Keratinocyte (primary cell): ENCODE results near the gene CCDC85C. TPM values are rescaled to one million over a fixed set of nuclear protein-coding genes. Genes with fewer than 3 reads are reported as not detected.

Experiments
- DNase-seq: peaks from one replicate; pipeline ENCODE4 v3.0.0-alpha.2; 2011; ENCODE audit warnings: low read depth, missing footprints, low spot score
- FAIRE-seq: peaks from 2 replicates; lab custom pipeline; 2011; peaks lifted over from hg19 to GRCh38; lab: Jason Lieb, UNC
- H2AFZ ChIP-seq: 2 replicates; pipeline ENCODE4 v1.6.0; 2012; ENCODE audit warnings: low read length, control low read depth, inconsistent platforms; ENCODE audit not compliant: control insufficient read depth
- H3K27ac ChIP-seq: 2 replicates; pipeline ENCODE4 v1.5.1; 2011; ENCODE audit warnings: low read length; ENCODE audit not compliant: control insufficient read depth, insufficient read depth
- H3K27me3 ChIP-seq: 3 replicates; pipeline ENCODE4 v1.6.0; 2011; ENCODE audit warnings: low read length; ENCODE audit not compliant: control insufficient read depth, insufficient read depth; ENCODE audit errors: extremely low read depth
- H3K36me3 ChIP-seq, 2 experiments: 2 replicates in 1 of 2; 3 replicates in 1 of 2; pipeline ENCODE4 v1.5.1; 2011; ENCODE audit warnings: low read length in 2 of 2, mild to moderate bottlenecking in 1 of 2; ENCODE audit not compliant: control insufficient read depth in 2 of 2, insufficient read depth in 2 of 2; ENCODE audit errors: extremely low read depth in 1 of 2
- H3K4me1 ChIP-seq: 3 replicates; pipeline ENCODE4 v1.5.1; 2011; ENCODE audit warnings: low read length; ENCODE audit not compliant: control insufficient read depth, insufficient read depth; ENCODE audit errors: extremely low read depth
- H3K4me2 ChIP-seq: 3 replicates; pipeline ENCODE4 v1.6.0; 2011; ENCODE audit warnings: low read depth, low read length; ENCODE audit not compliant: control insufficient read depth, insufficient read depth; ENCODE audit errors: extremely low read depth
- H3K4me3 ChIP-seq, 3 experiments: fragments of 200-600 bp in 1 of 3; sonication (generic) in 1 of 3; 2 replicates in 2 of 3; 3 replicates in 1 of 3; pipeline ENCODE4 v1.5.1; 2011 to 2016; ENCODE audit warnings: low read length in 3 of 3, mild to moderate bottlenecking in 3 of 3, control low read depth in 2 of 3, inconsistent platforms in 1 of 3, low read depth in 1 of 3, mixed read lengths in 1 of 3, mixed run types in 1 of 3, moderate library complexity in 1 of 3; ENCODE audit not compliant: control insufficient read depth in 2 of 3, insufficient read depth in 2 of 3; ENCODE audit errors: extremely low read depth in 1 of 3
- H3K79me2 ChIP-seq: 2 replicates; pipeline ENCODE4 v1.6.0; 2012; ENCODE audit warnings: low read length; ENCODE audit not compliant: control insufficient read depth, insufficient read depth
- H3K9ac ChIP-seq: 3 replicates; pipeline ENCODE4 v1.6.0; 2011; ENCODE audit warnings: low read length; ENCODE audit not compliant: control insufficient read depth, insufficient read depth; ENCODE audit errors: extremely low read depth
- H3K9me1 ChIP-seq: 3 replicates; pipeline ENCODE4 v1.6.0; 2011; ENCODE audit warnings: low read length; ENCODE audit not compliant: control insufficient read depth, insufficient read depth; ENCODE audit errors: extremely low read depth
- H3K9me3 ChIP-seq: 2 replicates; pipeline ENCODE4 v1.5.1; 2012; ENCODE audit warnings: low read depth, low read length; ENCODE audit not compliant: control insufficient read depth
- H4K20me1 ChIP-seq: 3 replicates; pipeline ENCODE4 v1.6.0; 2011; ENCODE audit warnings: low read length; ENCODE audit not compliant: control insufficient read depth, insufficient read depth; ENCODE audit errors: extremely low read depth
- EZH2 ChIP-seq: IDR thresholded peaks from one replicate; pipeline ENCODE4 v1.6.1; 2012; ENCODE audit warnings: inconsistent platforms, mild to moderate bottlenecking, low read length, moderate library complexity
- dilution Hi-C: fragments of 300-500 bp; cut with MboI; formaldehyde crosslinking; loops from one replicate; pipeline ENCODE4 v1.7.0; 2020; ENCODE audit warnings: low sequenced_read_pairs; ENCODE audit not compliant: extremely low pct_ligation_motif_present
- polyA plus RNA-seq, 5 experiments: library from polyadenylated mRNA; depleted of rRNA in 3 of 5; stranded (reverse) in 3 of 5; stranded (forward) in 1 of 5; unstranded in 1 of 5; fragments of >200 nt; gene quantifications; 1 replicate in 1 of 5; 2 replicates in 3 of 5; 3 replicates in 1 of 5; pipeline versions ENCODE4 v1.2.1 to v1.2.3, GENCODE V29; 2011 to 2012; ENCODE audit warnings: missing spikeins in 2 of 5, low read depth in 1 of 5, low replicate concordance in 1 of 5
- TF ChIP-seq, protein P1 (sequence below), 3 experiments: IDR thresholded peaks in 1 of 3; conservative IDR thresholded peaks in 1 of 3; optimal IDR thresholded peaks in 1 of 3; 2 replicates in 2 of 3; 3 replicates in 1 of 3; pipeline versions ENCODE3 to v1.5.1; 2011; ENCODE audit warnings: low read length in 3 of 3, mild to moderate bottlenecking in 3 of 3, moderate library complexity in 2 of 3, control low read depth in 1 of 3, inconsistent platforms in 1 of 3; ENCODE audit not compliant: insufficient read depth in 2 of 3; ENCODE audit errors: extremely low read depth in 1 of 3

Gene CCDC85C
- polyA plus RNA-seq, 1 donor (not counting 4 experiments of a cell fraction or from before 2014, with no cell fraction given), result 13.2 TPM

DNA sequence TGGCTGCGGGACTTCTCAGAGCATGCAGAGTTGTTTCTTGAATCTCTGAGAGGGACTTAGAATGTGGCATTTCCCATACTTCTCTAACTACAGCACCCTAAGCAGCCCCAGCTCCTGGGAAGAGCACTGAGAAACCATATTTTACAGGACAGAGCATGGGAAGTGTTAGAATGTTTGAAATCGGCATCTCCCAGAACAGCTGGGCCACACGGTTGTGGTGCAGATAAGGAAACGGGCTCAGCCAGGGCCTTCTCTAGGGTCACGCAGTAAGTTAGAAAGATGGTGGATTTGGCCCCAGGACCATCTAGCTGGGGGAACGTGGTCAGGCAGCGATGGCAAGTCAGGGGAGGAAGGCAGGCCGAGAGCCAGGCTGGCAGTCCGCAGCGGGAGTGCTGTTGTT lies 30.4 kb upstream of the CCDC85C start:
- no peak for FAIRE-seq
- H3K9me3 ChIP-seq, result no peaks in the 10 kb centered on the region
- no peak overlapping the region for H3K27ac ChIP-seq
- H3K4me1 ChIP-seq, result no peaks in the 10 kb centered on the region
- dilution Hi-C loops, result no loop called here
- no peaks in the 10 kb centered on the region for H3K36me3 ChIP-seq
- no peak overlapping the region for H3K4me3 ChIP-seq
- H3K9ac ChIP-seq, result no peak overlapping the region
- no peak overlapping the region for H2AFZ ChIP-seq
- TF ChIP-seq, protein P1, sequence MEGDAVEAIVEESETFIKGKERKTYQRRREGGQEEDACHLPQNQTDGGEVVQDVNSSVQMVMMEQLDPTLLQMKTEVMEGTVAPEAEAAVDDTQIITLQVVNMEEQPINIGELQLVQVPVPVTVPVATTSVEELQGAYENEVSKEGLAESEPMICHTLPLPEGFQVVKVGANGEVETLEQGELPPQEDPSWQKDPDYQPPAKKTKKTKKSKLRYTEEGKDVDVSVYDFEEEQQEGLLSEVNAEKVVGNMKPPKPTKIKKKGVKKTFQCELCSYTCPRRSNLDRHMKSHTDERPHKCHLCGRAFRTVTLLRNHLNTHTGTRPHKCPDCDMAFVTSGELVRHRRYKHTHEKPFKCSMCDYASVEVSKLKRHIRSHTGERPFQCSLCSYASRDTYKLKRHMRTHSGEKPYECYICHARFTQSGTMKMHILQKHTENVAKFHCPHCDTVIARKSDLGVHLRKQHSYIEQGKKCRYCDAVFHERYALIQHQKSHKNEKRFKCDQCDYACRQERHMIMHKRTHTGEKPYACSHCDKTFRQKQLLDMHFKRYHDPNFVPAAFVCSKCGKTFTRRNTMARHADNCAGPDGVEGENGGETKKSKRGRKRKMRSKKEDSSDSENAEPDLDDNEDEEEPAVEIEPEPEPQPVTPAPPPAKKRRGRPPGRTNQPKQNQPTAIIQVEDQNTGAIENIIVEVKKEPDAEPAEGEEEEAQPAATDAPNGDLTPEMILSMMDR (optimal IDR thresholded peaks at IDR 0.05 in 1 of 3, IDR thresholded peaks at IDR 0.05 in 1 of 3, conservative IDR thresholded peaks at IDR 0.05 in 1 of 3; ENCODE audit: extremely low read depth in 1 of 3, insufficient read depth in 2 of 3, low read length in 3 of 3), result no peak
- TF ChIP-seq EZH2, result no peak
- H3K4me2 ChIP-seq, result no peak overlapping the region
- no peaks in the 10 kb centered on the region for H3K79me2 ChIP-seq
- H4K20me1 ChIP-seq, result no peaks in the 10 kb centered on the region
- DNase-seq, result no peak
- H3K9me1 ChIP-seq, result no peaks in the 10 kb centered on the region
- H3K27me3 ChIP-seq, result peaks cover 6% of the 10 kb centered on the region

DNA sequence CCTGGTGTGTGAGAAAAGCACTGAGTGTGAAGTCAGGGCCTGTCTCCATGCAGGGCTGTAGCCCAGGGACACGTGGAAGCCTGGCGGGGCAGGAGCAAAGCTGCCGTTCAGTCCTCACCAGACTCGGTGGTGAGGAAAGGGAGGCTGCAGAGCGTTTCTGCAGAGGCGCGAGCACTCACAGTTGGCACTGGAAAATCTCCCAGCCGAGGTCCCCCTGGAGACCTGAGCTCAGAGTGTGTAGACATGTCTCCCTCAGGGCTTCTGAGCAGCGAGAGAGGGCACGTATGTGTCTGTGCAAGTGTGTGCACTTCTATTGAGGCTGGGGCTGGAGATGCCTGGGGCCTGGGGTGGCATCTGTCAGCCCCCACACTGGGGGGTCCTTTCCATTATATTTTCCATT lies 29.9 kb upstream of the CCDC85C start:
- peaks cover 6% of the 10 kb centered on the region for H3K27me3 ChIP-seq
- no peaks in the 10 kb centered on the region for H3K9me1 ChIP-seq
- dilution Hi-C loops, result no loop called here
- no peaks in the 10 kb centered on the region for H3K36me3 ChIP-seq
- no peaks in the 10 kb centered on the region for H3K79me2 ChIP-seq
- H3K4me2 ChIP-seq, result no peak overlapping the region
- H3K4me1 ChIP-seq, result peaks cover 1% of the 10 kb centered on the region
- H3K4me3 ChIP-seq, result no peak overlapping the region
- no peak overlapping the region for H3K9ac ChIP-seq
- FAIRE-seq (no peak), DNase-seq (no peak)
- H3K9me3 ChIP-seq, result no peaks in the 10 kb centered on the region
- no peak for TF ChIP-seq EZH2
- TF ChIP-seq, protein P1 (optimal IDR thresholded peaks at IDR 0.05 in 1 of 3, IDR thresholded peaks at IDR 0.05 in 1 of 3, conservative IDR thresholded peaks at IDR 0.05 in 1 of 3; ENCODE audit: extremely low read depth in 1 of 3, insufficient read depth in 2 of 3, low read length in 3 of 3), result no peak
- no peak overlapping the region for H3K27ac ChIP-seq
- H4K20me1 ChIP-seq, result no peaks in the 10 kb centered on the region
- no peak overlapping the region for H2AFZ ChIP-seq
